Psoas muscle (tissue), 8 donors: ENCODE results near the gene CSNK1A1. TPM values are rescaled to one million over a fixed set of nuclear protein-coding genes. Genes with fewer than 3 reads are reported as not detected.

Experiments used
- ATAC-seq, 4 donors: fragments of 200-7000 bp; cut with Tn5 transposase; one replicate each; pipeline ENCODE4 v1.9.1; 2020; ENCODE audit warnings: moderate library complexity in 3 of 4, mild to moderate bottlenecking in 2 of 4
- DNase-seq, 2 donors: peaks; one replicate each; pipeline ENCODE4 v3.0.0-alpha.2; 2020
- H3K27ac ChIP-seq: fragments of 200-600 bp; one replicate; pipeline ENCODE4 v1.8.0; 2022
- H3K27me3 ChIP-seq, 3 donors: fragments of 200-600 bp in 1 of 3; one replicate each; pipeline versions ENCODE4 v1.6.1 to v1.8.0; 2013 to 2022; ENCODE audit warnings: low read length in 2 of 3, mild to moderate bottlenecking in 2 of 3, moderate library complexity in 1 of 3; ENCODE audit not compliant: insufficient read depth in 3 of 3
- H3K36me3 ChIP-seq, 2 donors: fragments of 200-600 bp in 1 of 2; one replicate each; pipeline versions ENCODE4 v1.6.1 to v1.8.0; 2013 to 2022; ENCODE audit warnings: low read depth in 1 of 2, mild to moderate bottlenecking in 1 of 2, moderate library complexity in 1 of 2; ENCODE audit not compliant: insufficient read depth in 1 of 2
- H3K4me1 ChIP-seq: fragments of 200-600 bp; one replicate; pipeline ENCODE4 v1.8.0; 2022
- H3K4me3 ChIP-seq: fragments of 200-600 bp; one replicate; pipeline ENCODE4 v1.8.0; 2022; ENCODE audit warnings: mild to moderate bottlenecking
- H3K9me3 ChIP-seq: fragments of 200-600 bp; one replicate; pipeline ENCODE4 v1.8.0; 2022
- CTCF ChIP-seq: fragments of 200-600 bp; IDR thresholded peaks from one replicate; pipeline ENCODE4 v1.8.0; 2022; ENCODE audit warnings: antibody characterized with exemption
- WGBS, 3 donors: extraction: QIAGEN DNeasy Blood & Tissue Kit; methylation state at CpG; one replicate each; pipeline versions ENCODE4 v1.1.6 to v1.1.7; 2013; 5-methylcytosine and 5-hydroxymethylcytosine counted together
- intact Hi-C, 2 donors: fragments of 100-400 bp; cut with DNase I; formaldehyde crosslinking; loops; one replicate each; pipeline versions ENCODE4 v1.11.0 to v1.14.2; 2022
- polyA plus RNA-seq, 3 donors: library from polyadenylated mRNA; stranded (reverse); fragments of 200-250 nt; gene quantifications; one replicate each; pipeline ENCODE4 v1.2.3, GENCODE V29; 2013
- total RNA-seq, 4 donors: library from RNA; stranded (reverse); fragmentation: NEBNext Ultra II Directional in 2 of 4; extraction: Animal tissue kit (Norgen Biotek cat#: 25700) in 2 of 4; gene quantifications; one replicate each; pipeline versions ENCODE4 v1.2.1 to v1.2.4, GENCODE V29; 2021 to 2023
- donor health status: healthy with polysubstance abuse.
- donor health status: DM: no; HTN: no; CAD: no; lungs with moderate emphysema.
- donor health status: Bipolar disorder and iron deficiency.
- donor health status: healthy.
- donor health status: DM: yes; HTN: yes; CAD: no.
- donor health status: DM: no; HTN: no; CAD: no.
- donor health status: DM: no; HTN: no; CAD: no.
- donor health status: DM: yes; HTN: yes; CAD: no.

The CSNK1A1 gene
- total and polyA plus RNA-seq, 7 donors = 73.6 to 394 (median 201) TPM

- no peaks in the 10 kb centered on the region for H3K27me3 ChIP-seq
- ATAC-seq (no peak), DNase-seq (no peak)
- intact Hi-C loops = no loop called here
- 72 to 91% (median 79%) methylated on average over 6 of the region's 6 CpGs for WGBS, 3 donors
- no peak overlapping the region for H3K4me3 ChIP-seq
- H3K4me1 ChIP-seq = peaks cover 56% of the 10 kb centered on the region
- H3K36me3 ChIP-seq = peaks cover 3 to 30% of the 10 kb centered on the region in 2 donors
- H3K27ac ChIP-seq = peak overlapping the region; percentile 92
- no peak for TF ChIP-seq CTCF
- no peaks in the 10 kb centered on the region for H3K9me3 ChIP-seq
Measured at GRCh38 chr5:149490599-149491485, 60.4 kb downstream of the CSNK1A1 start.

GRCh38 chr5:149489605-149490037, 61.6 kb downstream of the CSNK1A1 start:
- H3K36me3 ChIP-seq = peaks cover 3 to 17% of the 10 kb centered on the region in 2 donors
- TF ChIP-seq CTCF = no peak
- H3K9me3 ChIP-seq = no peaks in the 10 kb centered on the region
- peak overlapping the region; percentile 92 for H3K27ac ChIP-seq
- no peaks in the 10 kb centered on the region for H3K27me3 ChIP-seq
- DNase-seq = no peak
- intact Hi-C loops = loop anchor here in 1 of 2 donors (5.0 kb wide), 1 partner anchor 42 kb away; no protein-coding TSS in a partner anchor
- ATAC-seq = no peak
- H3K4me3 ChIP-seq = no peak overlapping the region
- peaks cover 68% of the 10 kb centered on the region for H3K4me1 ChIP-seq
- 5 to 9% (median 5%) methylated on average over 7 of the region's 7 CpGs for WGBS, 3 donors

- no peak for DNase-seq
Measured at GRCh38 chr5:149488645-149489306, 62.5 kb downstream of the CSNK1A1 start.

GRCh38 chr5:149487672-149488071, 63.6 kb downstream of the CSNK1A1 start:
- Histone ChIP-seq H3K36me3 (peaks cover 0 to 2% of the 10 kb centered on the region in 2 donors), H3K27ac (peak overlapping the region; percentile 92), H3K4me3 (no peak overlapping the region), H3K27me3 (no peaks in the 10 kb centered on the region), H3K4me1 (peaks cover 63% of the 10 kb centered on the region), H3K9me3 (no peaks in the 10 kb centered on the region)
- 58 to 77% (median 66%) methylated on average over 2 of the region's 2 CpGs for WGBS, 3 donors
- no peak for DNase-seq
- intact Hi-C loops = loop anchor here (2.0 to 5.0 kb wide), 3 partner anchors 40 to 63 kb away; partner anchors contain the start of gene CSNK1A1 (in 1 of the 2)
- no peak for ATAC-seq
- no peak for TF ChIP-seq CTCF

More at GRCh38 chr5:149488645-149489306, 62.5 kb downstream of the CSNK1A1 start:
- no peak for TF ChIP-seq CTCF
- ATAC-seq = no peak
- WGBS, 3 donors = 64 to 81% (median 67%) methylated on average over 19 of the region's 19 CpGs
- Histone ChIP-seq H3K9me3 (no peaks in the 10 kb centered on the region), H3K27me3 (no peaks in the 10 kb centered on the region), H3K4me1 (peaks cover 61% of the 10 kb centered on the region), H3K4me3 (no peak overlapping the region), H3K36me3 (peaks cover 3 to 9% of the 10 kb centered on the region in 2 donors), H3K27ac (peak overlapping the region; percentile 92)
- intact Hi-C loops = loop anchor here in 1 of 2 donors (5.0 kb wide), 1 partner anchor 41 kb away; no protein-coding TSS in a partner anchor
